Measurements from ENCODE around the gene MOB2. TPM values are rescaled to one million over a fixed set of nuclear protein-coding genes. Genes with fewer than 3 reads are reported as not detected.

Gene MOB2
- total RNA-seq, 2 donors from 2014 or later = 39.3 to 46.5 TPM

DNA sequence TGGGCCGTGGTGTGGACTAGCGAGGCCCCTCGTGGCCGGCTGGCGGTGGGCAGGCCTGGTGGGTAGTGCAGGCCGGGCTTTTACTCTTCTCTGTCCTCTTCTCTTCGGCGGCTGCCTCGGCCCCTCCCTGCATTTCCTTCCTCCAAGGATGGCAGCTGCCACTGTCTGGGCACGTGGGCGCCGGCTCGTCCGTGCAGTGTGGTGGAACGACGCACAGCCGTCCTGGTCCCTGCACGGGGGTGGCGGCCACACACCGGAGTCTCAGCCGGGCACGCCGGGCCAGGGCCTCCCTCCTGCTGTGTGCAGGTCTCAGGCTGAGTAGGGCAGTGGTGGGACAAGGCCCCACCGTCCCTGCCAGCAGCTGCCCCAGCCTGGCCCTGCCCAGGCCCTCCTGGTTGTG lies 37.7 kb downstream of the MOB2 start:
- DNase-seq (ENCODE audit: low spot score) = no peak
- peaks cover 3% of the 10 kb centered on the region for H3K27me3 ChIP-seq (replicated peaks; ENCODE audit: insufficient read depth)
- no peak overlapping the region for H3K4me3 ChIP-seq
- H3K36me3 ChIP-seq = no peaks in the 10 kb centered on the region
- 71% methylated on average over 24 of the region's 24 CpGs for WGBS
- H3K27ac ChIP-seq = no peak overlapping the region
- H3K4me1 ChIP-seq (replicated peaks) = no peaks in the 10 kb centered on the region
- intact Hi-C loops (cut with DNase I) = no loop called here
- no peaks in the 10 kb centered on the region for H3K9me3 ChIP-seq
- TF ChIP-seq, protein P1, sequence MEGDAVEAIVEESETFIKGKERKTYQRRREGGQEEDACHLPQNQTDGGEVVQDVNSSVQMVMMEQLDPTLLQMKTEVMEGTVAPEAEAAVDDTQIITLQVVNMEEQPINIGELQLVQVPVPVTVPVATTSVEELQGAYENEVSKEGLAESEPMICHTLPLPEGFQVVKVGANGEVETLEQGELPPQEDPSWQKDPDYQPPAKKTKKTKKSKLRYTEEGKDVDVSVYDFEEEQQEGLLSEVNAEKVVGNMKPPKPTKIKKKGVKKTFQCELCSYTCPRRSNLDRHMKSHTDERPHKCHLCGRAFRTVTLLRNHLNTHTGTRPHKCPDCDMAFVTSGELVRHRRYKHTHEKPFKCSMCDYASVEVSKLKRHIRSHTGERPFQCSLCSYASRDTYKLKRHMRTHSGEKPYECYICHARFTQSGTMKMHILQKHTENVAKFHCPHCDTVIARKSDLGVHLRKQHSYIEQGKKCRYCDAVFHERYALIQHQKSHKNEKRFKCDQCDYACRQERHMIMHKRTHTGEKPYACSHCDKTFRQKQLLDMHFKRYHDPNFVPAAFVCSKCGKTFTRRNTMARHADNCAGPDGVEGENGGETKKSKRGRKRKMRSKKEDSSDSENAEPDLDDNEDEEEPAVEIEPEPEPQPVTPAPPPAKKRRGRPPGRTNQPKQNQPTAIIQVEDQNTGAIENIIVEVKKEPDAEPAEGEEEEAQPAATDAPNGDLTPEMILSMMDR (IDR thresholded peaks at IDR 0.05) = no peak
- no peak for TF ChIP-seq POLR2AphosphoS5 (IDR thresholded peaks at IDR 0.05)
- TF ChIP-seq POLR2A (IDR thresholded peaks at IDR 0.05) = no peak

DNA sequence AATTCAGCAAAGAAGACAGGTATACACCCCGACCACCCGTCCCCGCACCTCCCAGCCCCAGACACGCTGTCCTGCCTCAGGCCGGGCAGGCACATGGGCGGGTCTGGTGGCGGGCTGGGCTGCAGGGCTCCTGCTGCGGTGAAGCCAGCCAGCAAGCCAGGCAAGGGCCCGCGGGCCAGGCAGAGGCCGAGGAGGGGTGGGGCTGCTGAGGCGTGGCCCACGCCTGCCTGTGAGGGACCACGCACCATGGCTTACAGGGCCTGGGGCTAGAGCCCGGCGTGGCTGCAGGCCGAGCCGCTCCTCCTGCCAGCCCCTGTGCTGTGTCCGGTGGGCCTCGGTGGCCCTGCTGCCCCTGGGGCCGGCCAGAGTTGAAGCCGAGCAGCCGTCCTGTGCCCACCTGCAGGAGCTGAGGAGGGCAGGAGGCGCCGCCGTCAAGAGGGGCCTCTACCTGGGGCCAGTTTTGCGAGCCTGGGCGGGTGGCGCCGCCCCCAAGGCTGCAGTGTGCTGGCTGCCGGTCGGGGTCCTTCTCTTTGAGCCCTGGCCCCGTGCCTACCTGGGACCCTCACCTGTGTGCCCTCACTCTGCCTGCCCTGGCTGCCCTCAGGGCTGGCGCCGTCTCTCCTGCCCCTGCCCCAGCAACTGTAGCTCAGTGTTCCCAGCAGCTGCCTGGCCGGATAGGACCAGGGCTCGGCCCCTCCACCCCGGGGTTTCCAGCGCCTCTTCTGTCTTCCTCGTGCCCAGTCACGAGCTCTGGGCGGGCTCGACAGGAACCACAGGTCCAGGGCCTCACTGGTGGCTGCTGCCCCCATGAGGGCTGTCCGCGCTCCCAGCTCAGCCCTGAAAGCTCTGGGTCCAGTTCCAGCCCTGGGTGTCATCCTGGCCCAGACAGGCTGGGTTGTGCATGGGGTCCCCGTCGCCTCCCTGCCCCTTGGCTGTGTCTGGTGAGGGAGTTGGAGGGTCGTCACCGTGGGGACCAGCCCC lies 38.4 kb downstream of the MOB2 start:
- H3K9me3 ChIP-seq = no peaks in the 10 kb centered on the region
- H3K4me3 ChIP-seq = no peak overlapping the region
- H3K4me1 ChIP-seq (replicated peaks) = no peaks in the 10 kb centered on the region
- H3K36me3 ChIP-seq = no peaks in the 10 kb centered on the region
- no peak for TF ChIP-seq POLR2A (IDR thresholded peaks at IDR 0.05)
- TF ChIP-seq, protein P1 (IDR thresholded peaks at IDR 0.05) = no peak
- no peak for TF ChIP-seq POLR2AphosphoS5 (IDR thresholded peaks at IDR 0.05)
- intact Hi-C loops (cut with DNase I) = no loop called here
- H3K27ac ChIP-seq = no peak overlapping the region
- peaks cover 5% of the 10 kb centered on the region for H3K27me3 ChIP-seq (replicated peaks; ENCODE audit: insufficient read depth)
- no peak for DNase-seq (ENCODE audit: low spot score)
- 60% methylated on average over 40 of the region's 49 CpGs for WGBS

DNA sequence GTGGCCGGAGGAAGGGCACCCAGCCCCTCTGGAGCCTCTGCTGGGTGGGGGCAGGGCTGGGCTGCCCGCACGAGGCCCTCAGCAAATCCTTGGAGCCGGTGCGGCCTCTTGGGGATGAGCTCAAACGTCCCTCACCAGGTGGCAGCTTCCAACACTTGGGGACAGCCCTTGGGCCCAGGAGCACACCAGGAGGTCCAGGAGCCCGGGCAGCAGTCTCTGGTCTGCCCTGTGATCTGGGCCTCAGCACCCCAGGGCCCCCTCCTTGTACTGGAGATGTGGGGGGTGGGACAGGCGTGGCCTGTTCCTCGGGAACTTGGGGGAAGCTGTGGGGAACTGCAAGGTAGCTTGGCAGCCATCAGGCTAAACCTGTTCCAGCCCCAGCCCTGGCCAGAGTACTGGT lies 40.0 kb downstream of the MOB2 start:
- peaks cover 6% of the 10 kb centered on the region for H3K27me3 ChIP-seq (replicated peaks; ENCODE audit: insufficient read depth)
- TF ChIP-seq, protein P1 (IDR thresholded peaks at IDR 0.05) = no peak
- TF ChIP-seq POLR2AphosphoS5 (IDR thresholded peaks at IDR 0.05) (no peak), POLR2A (IDR thresholded peaks at IDR 0.05) (no peak)
- no peak for DNase-seq (ENCODE audit: low spot score)
- no peaks in the 10 kb centered on the region for H3K36me3 ChIP-seq
- no peak overlapping the region for H3K27ac ChIP-seq
- intact Hi-C loops (cut with DNase I) = no loop called here
- H3K4me3 ChIP-seq = no peak overlapping the region
- 61% methylated on average over 5 of the region's 9 CpGs for WGBS
- H3K9me3 ChIP-seq = no peaks in the 10 kb centered on the region
- H3K4me1 ChIP-seq (replicated peaks) = no peaks in the 10 kb centered on the region

DNA sequence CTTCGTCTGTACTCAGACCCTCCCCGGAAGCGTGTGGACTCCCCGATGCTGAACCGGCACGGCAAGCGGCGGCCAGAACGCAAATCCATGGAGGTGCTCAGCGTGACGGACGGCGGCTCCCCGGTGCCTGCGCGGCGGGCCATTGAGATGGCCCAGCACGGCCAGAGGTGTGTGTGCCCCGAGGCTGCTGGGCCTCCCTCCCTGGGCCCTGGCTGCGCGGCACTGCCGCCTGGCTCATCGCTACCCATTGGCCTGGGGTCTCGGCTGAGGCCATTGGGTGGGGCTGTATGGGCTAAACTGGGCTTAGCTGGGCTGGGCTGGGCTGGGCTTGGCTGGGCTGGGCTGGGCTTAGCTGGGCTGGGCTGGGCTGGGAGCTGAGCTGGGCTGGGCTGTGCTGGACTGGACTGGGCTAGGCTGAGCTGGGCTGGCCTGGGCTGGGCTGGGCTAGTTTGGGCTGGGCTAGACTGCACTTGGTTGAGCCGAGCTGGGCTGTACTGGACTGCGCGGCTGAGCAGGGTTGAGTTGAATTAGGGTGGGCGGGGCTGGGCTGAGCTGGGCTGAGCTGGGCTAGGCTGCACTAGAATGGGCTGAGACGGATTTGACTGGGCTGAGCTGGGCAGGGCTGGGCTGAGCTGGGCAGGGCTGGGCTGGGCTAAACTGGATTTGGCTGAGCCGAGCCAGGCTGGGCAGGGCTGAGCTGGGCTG lies 40.7 kb downstream of the MOB2 start:
- Histone ChIP-seq H3K4me1 (replicated peaks) (no peaks in the 10 kb centered on the region), H3K27me3 (replicated peaks; ENCODE audit: insufficient read depth) (peaks cover 6% of the 10 kb centered on the region), H3K27ac (no peak overlapping the region), H3K4me3 (no peak overlapping the region), H3K36me3 (no peaks in the 10 kb centered on the region), H3K9me3 (no peaks in the 10 kb centered on the region)
- TF ChIP-seq, protein P1 (IDR thresholded peaks at IDR 0.05) = no peak
- TF ChIP-seq POLR2AphosphoS5 (IDR thresholded peaks at IDR 0.05) (no peak), POLR2A (IDR thresholded peaks at IDR 0.05) (no peak)
- no peak for DNase-seq (ENCODE audit: low spot score)
- intact Hi-C loops (cut with DNase I) = no loop called here
- 84% methylated on average over 30 of the region's 30 CpGs for whole genome bisulfite sequencing

All from prostate gland (tissue), 2 donors.